ENCODE results near the gene ZNF12. TPM values are rescaled to one million over a fixed set of nuclear protein-coding genes. Genes with fewer than 3 reads are reported as not detected.
"Not testable (repeated sequence)": the region's sequence is repeated elsewhere in the genome, so short reads cannot be mapped to it uniquely, and the experiment has no call there.

ZNF12 gene
- polyA plus RNA-seq, 3 donors = 4.9 to 8.1 (median 5.7) TPM

GRCh38 chr7:6727663-6728062 is 20.9 kb upstream of the ZNF12 start:
- peaks cover 32% of the 10 kb centered on the region for H3K4me1 Mint-ChIP-seq

DNA sequence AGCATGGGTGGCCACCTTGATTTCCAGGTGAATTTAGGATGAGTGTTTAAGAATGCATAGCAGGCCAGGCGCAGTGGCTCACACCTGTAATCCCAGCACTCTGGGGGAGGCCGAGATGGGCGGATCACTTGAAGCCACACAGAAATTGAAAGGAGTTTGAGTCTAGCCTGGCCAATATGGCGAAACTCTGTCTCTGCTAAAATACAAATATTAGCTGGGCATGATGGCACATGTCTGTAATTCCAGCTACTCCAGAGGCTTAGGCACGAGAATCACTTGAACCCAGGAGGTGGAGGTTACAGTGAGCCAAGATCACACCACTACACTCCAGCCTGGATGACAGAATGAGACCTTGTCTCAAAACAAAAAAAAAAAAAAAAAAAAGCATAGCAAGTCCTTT is 19.6 kb upstream of the ZNF12 start:
- not testable (repeated sequence) for DNase-seq; H3K4me3 ChIP-seq (replicated peaks in 1 of 3; ENCODE audit: low read depth in 2 of 3, low read length in 3 of 3); H4K20me1 ChIP-seq (ENCODE audit: insufficient read depth, low read length); H3K27ac ChIP-seq (ENCODE audit: low read depth in 1 of 2, low read length in 2 of 2); H3K4me2 ChIP-seq (replicated peaks; ENCODE audit: extremely low read depth, low read length, poor library complexity, severe bottlenecking); H3K9me3 Mint-ChIP-seq; H3K9me3 ChIP-seq (replicated peaks in 1 of 2; ENCODE audit: control insufficient read depth in 1 of 2, insufficient read depth in 1 of 2, low read length in 2 of 2); H3K4me3 Mint-ChIP-seq; H3K9ac ChIP-seq (ENCODE audit: insufficient read depth, low read length, poor library complexity, severe bottlenecking); H3K36me3 Mint-ChIP-seq; H3K27me3 ChIP-seq (ENCODE audit: control insufficient read depth in 2 of 2, insufficient read depth in 2 of 2, low read length in 2 of 2); H2AFZ ChIP-seq (ENCODE audit: insufficient read depth, low read depth, low read length, poor library complexity, severe bottlenecking); H3K36me3 ChIP-seq (replicated peaks in 1 of 2; ENCODE audit: control insufficient read depth in 1 of 2, insufficient read depth in 2 of 2, low read length in 2 of 2)
- Histone ChIP-seq H3K4me1 (ENCODE audit: control insufficient read depth in 1 of 2, insufficient read depth in 2 of 2, low read length in 2 of 2) (peaks cover 28% of the 10 kb centered on the region in 2 donors), H3K79me2 (ENCODE audit: insufficient read depth, low read length) (peaks cover 20% of the 10 kb centered on the region)
- H3K27ac Mint-ChIP-seq = peak overlapping the region in 1 of 7 donors; percentile 38
- intact Hi-C loops (cut with micrococcal nuclease) = loop anchor here in 1 of 2 donors (5.0 kb wide), 1 partner anchor 134 kb away; the partner anchor contains the start of gene INTS15
- peaks cover 5 to 19% (median 14%) of the 10 kb centered on the region in 3 donors for H3K27me3 Mint-ChIP-seq (ENCODE audit: low read depth in 3 of 3)
- H3K4me1 Mint-ChIP-seq = peaks cover 28% of the 10 kb centered on the region
- WGBS (ENCODE audit: insufficient coverage) = 97% methylated on average over 4 of the region's 5 CpGs

More at GRCh38 chr7:6727663-6728062, 20.9 kb upstream of the ZNF12 start:
- H3K4me3 ChIP-seq (replicated peaks in 1 of 3; ENCODE audit: low read depth in 2 of 3, low read length in 3 of 3) = no peak overlapping the region
- Mint-ChIP-seq H3K27ac (no peak overlapping the region), H3K36me3 (peaks cover 7 to 14% of the 10 kb centered on the region in 2 donors), H3K27me3 (ENCODE audit: low read depth in 3 of 3) (peaks cover 2 to 14% (median 12%) of the 10 kb centered on the region in 3 donors), H3K9me3 (peaks cover 0 to 10% (median 2%) of the 10 kb centered on the region in 7 donors), H3K4me3 (no peak overlapping the region)
- no peak overlapping the region for H3K4me2 ChIP-seq (replicated peaks; ENCODE audit: extremely low read depth, low read length, poor library complexity, severe bottlenecking)
- intact Hi-C loops (cut with micrococcal nuclease) = loop anchor here in 1 of 2 donors (5.0 kb wide), 1 partner anchor 135 kb away; the partner anchor contains the start of gene INTS15
- no peaks in the 10 kb centered on the region for H3K27me3 ChIP-seq (ENCODE audit: control insufficient read depth in 2 of 2, insufficient read depth in 2 of 2, low read length in 2 of 2)
- 100% methylated on average over 2 of the region's 3 CpGs for WGBS (ENCODE audit: insufficient coverage)
- no peak overlapping the region for H3K9ac ChIP-seq (ENCODE audit: insufficient read depth, low read length, poor library complexity, severe bottlenecking)
- TF ChIP-seq, protein P1, sequence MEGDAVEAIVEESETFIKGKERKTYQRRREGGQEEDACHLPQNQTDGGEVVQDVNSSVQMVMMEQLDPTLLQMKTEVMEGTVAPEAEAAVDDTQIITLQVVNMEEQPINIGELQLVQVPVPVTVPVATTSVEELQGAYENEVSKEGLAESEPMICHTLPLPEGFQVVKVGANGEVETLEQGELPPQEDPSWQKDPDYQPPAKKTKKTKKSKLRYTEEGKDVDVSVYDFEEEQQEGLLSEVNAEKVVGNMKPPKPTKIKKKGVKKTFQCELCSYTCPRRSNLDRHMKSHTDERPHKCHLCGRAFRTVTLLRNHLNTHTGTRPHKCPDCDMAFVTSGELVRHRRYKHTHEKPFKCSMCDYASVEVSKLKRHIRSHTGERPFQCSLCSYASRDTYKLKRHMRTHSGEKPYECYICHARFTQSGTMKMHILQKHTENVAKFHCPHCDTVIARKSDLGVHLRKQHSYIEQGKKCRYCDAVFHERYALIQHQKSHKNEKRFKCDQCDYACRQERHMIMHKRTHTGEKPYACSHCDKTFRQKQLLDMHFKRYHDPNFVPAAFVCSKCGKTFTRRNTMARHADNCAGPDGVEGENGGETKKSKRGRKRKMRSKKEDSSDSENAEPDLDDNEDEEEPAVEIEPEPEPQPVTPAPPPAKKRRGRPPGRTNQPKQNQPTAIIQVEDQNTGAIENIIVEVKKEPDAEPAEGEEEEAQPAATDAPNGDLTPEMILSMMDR (IDR thresholded peaks at IDR 0.05) = no peak
- peaks cover 28% of the 10 kb centered on the region in 2 donors for H3K4me1 ChIP-seq (ENCODE audit: control insufficient read depth in 1 of 2, insufficient read depth in 2 of 2, low read length in 2 of 2)
- DNase-seq = no peak
- peaks cover 0 to 2% of the 10 kb centered on the region in 2 donors for H3K36me3 ChIP-seq (replicated peaks in 1 of 2; ENCODE audit: control insufficient read depth in 1 of 2, insufficient read depth in 2 of 2, low read length in 2 of 2)
- H4K20me1 ChIP-seq (ENCODE audit: insufficient read depth, low read length) = no peaks in the 10 kb centered on the region
- no peaks in the 10 kb centered on the region for H3K9me3 ChIP-seq (replicated peaks in 1 of 2; ENCODE audit: control insufficient read depth in 1 of 2, insufficient read depth in 1 of 2, low read length in 2 of 2)
- no peak overlapping the region for H3K27ac ChIP-seq (ENCODE audit: low read depth in 1 of 2, low read length in 2 of 2)
- no peak overlapping the region for H2AFZ ChIP-seq (ENCODE audit: insufficient read depth, low read depth, low read length, poor library complexity, severe bottlenecking)
- H3K79me2 ChIP-seq (ENCODE audit: insufficient read depth, low read length) = peaks cover 21% of the 10 kb centered on the region

All from CD14-positive monocyte (primary cell).